ENCODE results near the gene SCARB1.
A peak's percentile ranks its signal among the peaks of the same experiment; 100 is the strongest.

SCARB1 gene

GRCh38 chr12:124861898-124862676, 1.6 kb downstream of the SCARB1 start:
- DNase-seq = no peak

- no peak for DNase-seq
Observed at GRCh38 chr12:124861492-124861891, 2.2 kb downstream of the SCARB1 start.

- no peak for DNase-seq
Observed at GRCh38 chr12:124857921-124858461, 5.7 kb downstream of the SCARB1 start.

GRCh38 chr12:124856842-124857178, 6.9 kb downstream of the SCARB1 start:
- DNase-seq = no peak

GRCh38 chr12:124856132-124856841, 7.4 kb downstream of the SCARB1 start:
- DNase-seq = no peak

- no peak for DNase-seq
Observed at GRCh38 chr12:124855275-124855957, 8.2 kb downstream of the SCARB1 start.

- DNase-seq = no peak
Observed at GRCh38 chr12:124854637-124855184, 9.0 kb downstream of the SCARB1 start.

- no peak for DNase-seq
Observed at GRCh38 chr12:124853781-124854636, 9.7 kb downstream of the SCARB1 start.

- no peak for DNase-seq
Observed at GRCh38 chr12:124852911-124853427, 10.7 kb downstream of the SCARB1 start.

- no peak for DNase-seq
Observed at GRCh38 chr12:124852329-124852831, 11.3 kb downstream of the SCARB1 start.

GRCh38 chr12:124851342-124851741, 12.3 kb downstream of the SCARB1 start:
- DNase-seq = no peak

- DNase-seq = no peak
Observed at GRCh38 chr12:124849382-124849781, 14.3 kb downstream of the SCARB1 start.

GRCh38 chr12:124848621-124849380, 14.9 kb downstream of the SCARB1 start:
- peak; percentile 73 for DNase-seq

GRCh38 chr12:124847113-124848074, 16.3 kb downstream of the SCARB1 start:
- peak; percentile 67 for DNase-seq

GRCh38 chr12:124844411-124845397, 19.0 kb downstream of the SCARB1 start:
- DNase-seq = peak; percentile 61

- no peak for DNase-seq
Observed at GRCh38 chr12:124842800-124843510, 20.7 kb downstream of the SCARB1 start.

GRCh38 chr12:124842073-124842749, 21.5 kb downstream of the SCARB1 start:
- peak; percentile 63 for DNase-seq

All from retina (tissue), 1 donor.